ENCODE data around the gene CCDC86. TPM values are rescaled to one million over a fixed set of nuclear protein-coding genes. Genes with fewer than 3 reads are reported as not detected.
A peak's percentile ranks its signal among the peaks of the same experiment; 100 is the strongest.

Gene CCDC86
- total RNA-seq, 1 experiment from 2014 or later, result 51.5 TPM

GRCh38 chr11:60895687-60896086 lies 53.8 kb downstream of the CCDC86 start:
- no peaks in the 10 kb centered on the region for H3K4me1 Mint-ChIP-seq (ENCODE audit: low read depth, unreplicated experiment)
- CTCF ChIA-PET, result no interaction called here
- H3K27me3 Mint-ChIP-seq (ENCODE audit: unreplicated experiment), result no peaks in the 10 kb centered on the region
- H3K36me3 Mint-ChIP-seq (ENCODE audit: insufficient read depth, unreplicated experiment), result peaks cover 31% of the 10 kb centered on the region
- H3K27ac Mint-ChIP-seq (ENCODE audit: unreplicated experiment), result no peak overlapping the region
- no TSS peak for BruUV-seq (replicated peaks)
- no peak for TF ChIP-seq CTCF (IDR thresholded peaks at IDR 0.05; ENCODE audit: unreplicated experiment)
- no peak for DNase-seq
- intact Hi-C loops (cut with micrococcal nuclease; ENCODE audit: unreplicated experiment), result no loop called here
- H3K4me3 Mint-ChIP-seq (ENCODE audit: low read depth, unreplicated experiment), result no peak overlapping the region
- no peaks in the 10 kb centered on the region for H3K9me3 Mint-ChIP-seq (ENCODE audit: low read depth, unreplicated experiment)

GRCh38 chr11:60897496-60897895 lies 55.6 kb downstream of the CCDC86 start:
- CTCF ChIA-PET, result no interaction called here
- no TSS peak for BruUV-seq (replicated peaks)
- peaks cover 35% of the 10 kb centered on the region for H3K36me3 Mint-ChIP-seq (ENCODE audit: insufficient read depth, unreplicated experiment)

GRCh38 chr11:60899046-60899936 lies 57.4 kb downstream of the CCDC86 start:
- Mint-ChIP-seq H3K27me3 (ENCODE audit: unreplicated experiment) (no peaks in the 10 kb centered on the region), H3K4me1 (ENCODE audit: low read depth, unreplicated experiment) (peaks cover 9% of the 10 kb centered on the region), H3K27ac (ENCODE audit: unreplicated experiment) (no peak overlapping the region), H3K4me3 (ENCODE audit: low read depth, unreplicated experiment) (no peak overlapping the region), H3K36me3 (ENCODE audit: insufficient read depth, unreplicated experiment) (peaks cover 35% of the 10 kb centered on the region), H3K9me3 (ENCODE audit: low read depth, unreplicated experiment) (no peaks in the 10 kb centered on the region)
- no TSS peak for BruUV-seq (replicated peaks)
- CTCF ChIA-PET, result interaction anchor here (0.6 to 1.4 kb wide), 10 partner anchors 8 to 123 kb away, joined by 3 to 14 read pairs (median 3); no protein-coding TSS in a partner anchor
- intact Hi-C loops (cut with micrococcal nuclease; ENCODE audit: unreplicated experiment), result loop anchor here (1.0 to 2.0 kb wide), 2 partner anchors 68 to 124 kb away; no protein-coding TSS in a partner anchor
- peak; percentile 58 for DNase-seq
- TF ChIP-seq CTCF (IDR thresholded peaks at IDR 0.05; ENCODE audit: unreplicated experiment), result peak; percentile 72

More at GRCh38 chr11:60897496-60897895, 55.6 kb downstream of the CCDC86 start:
- Mint-ChIP-seq H3K27ac (ENCODE audit: unreplicated experiment) (no peak overlapping the region), H3K27me3 (ENCODE audit: unreplicated experiment) (no peaks in the 10 kb centered on the region), H3K9me3 (ENCODE audit: low read depth, unreplicated experiment) (no peaks in the 10 kb centered on the region), H3K4me1 (ENCODE audit: low read depth, unreplicated experiment) (no peaks in the 10 kb centered on the region), H3K4me3 (ENCODE audit: low read depth, unreplicated experiment) (no peak overlapping the region)
- TF ChIP-seq CTCF (IDR thresholded peaks at IDR 0.05; ENCODE audit: unreplicated experiment), result no peak
- DNase-seq, result no peak
- intact Hi-C loops (cut with micrococcal nuclease; ENCODE audit: unreplicated experiment), result no loop called here

- Mint-ChIP-seq H3K27me3 (ENCODE audit: unreplicated experiment) (no peaks in the 10 kb centered on the region), H3K27ac (ENCODE audit: unreplicated experiment) (no peak overlapping the region), H3K36me3 (ENCODE audit: insufficient read depth, unreplicated experiment) (peaks cover 38% of the 10 kb centered on the region), H3K9me3 (ENCODE audit: low read depth, unreplicated experiment) (no peaks in the 10 kb centered on the region), H3K4me1 (ENCODE audit: low read depth, unreplicated experiment) (peaks cover 13% of the 10 kb centered on the region), H3K4me3 (ENCODE audit: low read depth, unreplicated experiment) (no peak overlapping the region)
- CTCF ChIA-PET, result interaction anchor here (0.6 to 1.4 kb wide), 10 partner anchors 8 to 124 kb away, joined by 3 to 14 read pairs (median 3); no protein-coding TSS in a partner anchor
- no TSS peak for BruUV-seq (replicated peaks)
- intact Hi-C loops (cut with micrococcal nuclease; ENCODE audit: unreplicated experiment), result loop anchor here (1.0 to 2.0 kb wide), 2 partner anchors 69 to 125 kb away; no protein-coding TSS in a partner anchor
- TF ChIP-seq CTCF (IDR thresholded peaks at IDR 0.05; ENCODE audit: unreplicated experiment), result no peak
- no peak for DNase-seq
Observed at GRCh38 chr11:60899977-60900376, 58.1 kb downstream of the CCDC86 start.

Other genes starting within 250 kb of the CCDC86 start
- 0.57 and 3.5 TPM in 2 replicates for gene MS4A8, start 142.5 kb upstream of the CCDC86 start, total RNA-seq (2022)
- gene MS4A18, start 117.4 kb upstream of the CCDC86 start, total RNA-seq (2022), result not detected in 2 replicates
- not detected in 2 replicates for gene MS4A15, start 85.2 kb upstream of the CCDC86 start, total RNA-seq (2022)
- gene MS4A10, start 56.8 kb upstream of the CCDC86 start, total RNA-seq (2022), result not detected in 2 replicates
- 0.29 and 0.31 TPM in 2 replicates for gene PTGDR2, start 13.8 kb downstream of the CCDC86 start, total RNA-seq (2022)
- not detected in 2 replicates for gene ZP1, start 25.4 kb downstream of the CCDC86 start, total RNA-seq (2022)
- gene PRPF19, start 64.5 kb downstream of the CCDC86 start, total RNA-seq (2022), result 128 and 129 TPM in 2 replicates
- gene TMEM109, start 72.0 kb downstream of the CCDC86 start, total RNA-seq (2022), result 71.2 and 78.1 TPM in 2 replicates
- gene TMEM132A, start 82.3 kb downstream of the CCDC86 start, total RNA-seq (2022), result 105 and 116 TPM in 2 replicates
- gene SLC15A3, start 110.1 kb downstream of the CCDC86 start, total RNA-seq (2022), result 6.8 and 12.4 TPM in 2 replicates
- 0.26 and 0.34 TPM in 2 replicates for gene CD6, start 129.6 kb downstream of the CCDC86 start, total RNA-seq (2022)

Data from Calu3 (cell line).